ENCODE data around the gene PPP1R37.
"Not testable (repeated sequence)": the region's sequence is repeated elsewhere in the genome, so short reads cannot be mapped to it uniquely, and the experiment has no call there.

PPP1R37 gene

GRCh38 chr19:45097450-45097775, 4.4 kb downstream of the PPP1R37 start:
- DNase-seq: no peak

DNA sequence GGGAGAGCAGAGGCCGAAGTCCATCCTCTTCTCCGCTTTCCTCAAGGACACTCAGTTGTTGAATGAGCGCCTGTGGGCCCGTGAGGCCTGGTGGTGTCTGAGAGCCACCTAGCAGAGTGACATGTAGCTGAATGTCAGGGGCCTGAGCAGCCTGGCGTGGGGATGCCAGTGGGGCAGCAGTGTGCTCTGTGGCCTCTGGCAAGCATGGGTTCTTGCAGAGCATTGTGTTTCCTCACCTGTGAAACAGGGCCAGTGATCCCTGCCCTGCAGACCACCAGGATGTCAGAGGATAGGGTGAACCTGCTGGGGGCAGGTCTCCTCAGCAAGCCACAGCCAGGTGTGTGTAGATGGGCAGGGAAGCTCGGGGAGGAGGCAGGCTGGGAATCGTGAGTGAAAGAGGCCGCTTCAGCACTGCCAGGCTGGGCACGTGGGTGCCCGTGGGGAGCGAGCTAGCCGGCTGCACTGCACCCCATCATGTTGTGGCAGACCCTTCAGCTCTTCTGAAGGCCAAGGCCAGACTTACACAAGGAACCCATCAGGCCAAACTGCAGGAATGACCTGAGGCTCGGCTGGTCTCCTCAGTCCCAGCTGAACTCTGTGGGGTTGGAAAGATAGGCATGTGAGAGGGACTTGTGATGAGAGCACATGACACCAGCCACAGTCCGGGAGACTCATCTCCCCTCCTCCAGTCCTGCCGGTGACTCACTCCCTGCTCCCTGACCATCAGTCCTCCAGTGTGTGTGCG, 5.0 kb downstream of the PPP1R37 start:
- DNase-seq: no peak

GRCh38 chr19:45098521-45099466, 5.8 kb downstream of the PPP1R37 start:
- no peak for DNase-seq

DNA sequence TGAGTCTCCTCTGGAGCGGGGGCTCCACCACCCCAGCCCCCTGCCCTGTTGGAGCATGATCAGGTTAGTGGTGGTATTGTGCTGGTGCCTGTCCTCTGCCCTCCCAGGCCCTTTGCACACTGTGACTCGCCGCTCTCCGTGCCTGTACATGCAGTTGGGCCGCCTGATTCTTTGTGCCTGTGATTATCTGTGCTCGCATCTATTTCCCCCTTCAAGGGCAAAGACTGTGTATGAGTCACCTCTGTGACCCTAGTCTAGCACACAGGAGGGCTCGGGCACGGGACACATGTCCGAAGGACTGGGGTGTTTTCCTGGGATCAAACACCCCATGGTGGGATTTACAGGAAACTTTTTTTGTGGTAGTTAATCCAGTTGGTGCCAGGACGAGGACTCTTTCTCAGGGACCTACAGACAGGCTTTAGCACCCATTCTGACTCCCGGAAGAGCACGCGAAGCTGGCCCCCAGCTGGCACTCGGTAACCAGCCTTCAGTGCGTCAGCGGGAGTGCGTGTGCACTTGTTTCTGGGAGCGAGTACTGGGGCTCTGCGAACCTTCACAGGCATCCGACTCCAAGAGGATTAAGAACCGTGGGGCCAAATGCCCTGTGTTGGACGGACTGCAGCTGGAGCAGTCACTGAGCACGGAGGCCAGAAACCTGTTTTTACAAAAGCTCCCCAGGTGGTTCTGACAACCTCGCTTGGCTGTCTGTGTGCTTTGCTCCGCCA, 6.7 kb downstream of the PPP1R37 start:
- no peak for DNase-seq

GRCh38 chr19:45100201-45100600, 7.2 kb downstream of the PPP1R37 start:
- no peak for DNase-seq

- DNase-seq: no peak
These were observed 7.9 kb downstream of the PPP1R37 start for GRCh38 chr19:45100846-45101252.

- no peak for DNase-seq
These were observed 8.8 kb downstream of the PPP1R37 start for GRCh38 chr19:45101806-45102205.

DNA sequence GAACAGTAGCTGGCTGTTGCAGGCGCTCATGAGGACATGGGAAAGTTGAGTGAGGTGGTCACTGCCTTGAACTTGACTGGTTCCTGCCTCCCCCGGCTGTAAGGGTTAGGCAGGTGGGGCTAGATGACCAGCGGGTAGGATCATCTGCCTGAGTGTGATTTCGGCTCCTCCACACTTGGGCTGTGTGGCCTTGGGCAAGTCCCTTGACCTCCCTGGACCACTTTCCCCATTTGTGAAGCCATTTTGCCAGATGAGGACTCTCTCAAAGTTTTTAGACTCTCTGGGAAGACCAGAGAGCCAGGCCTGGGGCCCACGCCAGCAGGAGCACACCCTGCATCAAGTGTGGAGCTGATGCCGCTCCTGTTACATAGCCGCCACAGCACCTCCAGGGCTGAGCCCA, 9.5 kb downstream of the PPP1R37 start:
- no peak for DNase-seq

GRCh38 chr19:45103156-45103507, 10.2 kb downstream of the PPP1R37 start:
- DNase-seq: no peak

DNA sequence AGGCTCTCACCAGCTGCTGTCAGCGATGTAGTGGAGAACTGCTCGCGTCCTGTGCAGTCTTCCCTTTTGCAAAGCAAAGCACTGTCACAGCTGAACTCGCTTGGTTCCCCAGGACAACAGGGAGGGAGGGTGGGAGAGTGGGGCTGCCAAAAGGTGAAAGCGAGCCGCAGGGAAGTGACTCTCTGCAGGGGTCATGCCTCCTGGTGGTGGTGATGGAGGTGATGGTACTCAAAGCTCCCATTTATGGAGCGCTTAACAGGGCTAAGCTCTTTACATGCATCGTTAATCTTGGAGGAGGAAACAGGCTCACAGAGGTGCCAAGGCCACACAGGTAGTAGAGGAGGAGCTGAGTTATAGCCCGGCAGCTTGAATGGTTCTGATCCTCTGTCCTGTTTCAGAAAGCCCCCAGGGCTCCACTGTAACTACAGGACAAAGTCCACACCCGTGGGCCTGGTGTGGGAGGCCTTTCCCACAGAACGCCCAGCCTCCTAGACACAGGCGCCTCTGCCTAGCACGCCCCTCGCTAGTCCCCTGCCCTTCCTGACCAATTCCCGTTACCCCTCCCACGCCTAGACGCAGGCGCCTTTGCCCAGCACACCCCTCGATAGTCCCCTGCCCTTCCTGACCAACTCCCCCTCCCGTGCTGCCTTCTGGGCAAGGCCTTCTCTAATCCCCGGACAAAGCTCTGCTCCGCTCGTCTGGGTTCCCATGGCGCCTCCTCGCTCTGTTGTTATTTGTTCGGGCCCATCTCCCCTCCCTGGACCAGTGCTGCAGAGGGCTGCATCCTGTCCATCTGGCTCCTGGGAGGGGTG, 10.7 kb downstream of the PPP1R37 start:
- DNase-seq: no peak

- no peak for DNase-seq
These were observed 11.8 kb downstream of the PPP1R37 start for GRCh38 chr19:45104658-45105349.

DNA sequence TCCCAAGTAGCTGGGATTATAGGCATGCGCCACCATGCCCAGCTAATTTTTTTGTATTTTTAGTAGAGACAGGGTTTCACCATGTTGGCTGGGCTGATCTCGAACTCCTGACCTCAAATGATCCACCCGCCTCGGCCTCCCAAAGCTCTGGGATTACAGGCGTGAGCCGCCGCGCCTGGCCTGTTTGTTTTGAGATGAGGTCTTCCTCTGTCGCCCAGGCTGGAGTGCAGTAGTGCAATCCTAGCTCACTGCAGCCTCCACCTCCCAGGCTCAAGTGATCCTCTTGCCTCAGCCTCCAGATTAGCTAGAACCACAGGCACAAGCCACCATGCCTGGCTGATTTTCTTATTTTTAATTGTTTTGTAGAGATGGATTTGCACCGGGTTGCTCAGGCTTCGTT, 13.4 kb downstream of the PPP1R37 start:
- DNase-seq: not testable (repeated sequence)

- DNase-seq: no peak
These were observed 14.7 kb downstream of the PPP1R37 start for GRCh38 chr19:45107621-45108150.

GRCh38 chr19:45110851-45111266, 17.9 kb downstream of the PPP1R37 start:
- DNase-seq: no peak

- no peak for DNase-seq
These were observed 19.3 kb downstream of the PPP1R37 start for GRCh38 chr19:45112111-45112827.

DNA sequence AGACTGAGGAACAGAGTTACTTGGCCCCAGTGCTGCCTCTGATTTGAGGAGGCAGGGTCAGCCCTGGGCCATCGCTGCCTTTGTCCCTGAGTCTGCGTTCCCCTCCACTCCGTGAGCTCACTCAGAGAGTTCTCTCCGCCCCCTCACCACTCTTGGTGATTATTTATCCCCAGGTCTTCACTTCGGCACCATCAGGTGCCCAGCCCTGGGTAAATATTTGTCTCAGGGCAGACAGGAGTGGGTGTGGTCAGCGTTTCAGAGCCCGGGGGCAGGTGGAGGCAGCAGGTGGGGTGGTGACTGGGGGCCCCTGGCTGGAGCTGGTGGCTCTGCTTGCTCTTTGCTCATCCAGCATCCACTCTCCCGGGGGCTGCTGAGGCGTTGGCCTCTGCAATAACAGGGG, 20.6 kb downstream of the PPP1R37 start:
- peak; percentile 99 for DNase-seq

DNA sequence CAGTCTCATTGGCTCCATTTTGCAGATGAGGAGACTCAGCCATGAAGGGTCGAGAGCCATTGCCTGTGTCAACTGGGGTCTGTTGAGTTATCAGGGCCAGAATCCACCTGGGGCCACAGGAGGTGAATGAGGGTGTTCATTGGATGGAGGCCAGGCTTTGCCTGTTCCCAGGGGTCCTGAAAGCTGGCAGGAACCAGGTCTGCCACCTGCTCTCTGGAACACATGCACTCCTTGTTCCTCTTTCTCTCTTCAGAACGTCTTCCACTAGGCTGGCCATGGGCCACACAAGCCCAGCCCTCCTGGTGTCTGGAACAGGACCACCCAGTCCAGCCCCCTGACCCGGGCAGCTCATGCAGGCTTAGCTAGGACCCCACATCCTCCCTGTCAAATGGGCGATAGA, 21.1 kb downstream of the PPP1R37 start:
- DNase-seq: no peak

DNA sequence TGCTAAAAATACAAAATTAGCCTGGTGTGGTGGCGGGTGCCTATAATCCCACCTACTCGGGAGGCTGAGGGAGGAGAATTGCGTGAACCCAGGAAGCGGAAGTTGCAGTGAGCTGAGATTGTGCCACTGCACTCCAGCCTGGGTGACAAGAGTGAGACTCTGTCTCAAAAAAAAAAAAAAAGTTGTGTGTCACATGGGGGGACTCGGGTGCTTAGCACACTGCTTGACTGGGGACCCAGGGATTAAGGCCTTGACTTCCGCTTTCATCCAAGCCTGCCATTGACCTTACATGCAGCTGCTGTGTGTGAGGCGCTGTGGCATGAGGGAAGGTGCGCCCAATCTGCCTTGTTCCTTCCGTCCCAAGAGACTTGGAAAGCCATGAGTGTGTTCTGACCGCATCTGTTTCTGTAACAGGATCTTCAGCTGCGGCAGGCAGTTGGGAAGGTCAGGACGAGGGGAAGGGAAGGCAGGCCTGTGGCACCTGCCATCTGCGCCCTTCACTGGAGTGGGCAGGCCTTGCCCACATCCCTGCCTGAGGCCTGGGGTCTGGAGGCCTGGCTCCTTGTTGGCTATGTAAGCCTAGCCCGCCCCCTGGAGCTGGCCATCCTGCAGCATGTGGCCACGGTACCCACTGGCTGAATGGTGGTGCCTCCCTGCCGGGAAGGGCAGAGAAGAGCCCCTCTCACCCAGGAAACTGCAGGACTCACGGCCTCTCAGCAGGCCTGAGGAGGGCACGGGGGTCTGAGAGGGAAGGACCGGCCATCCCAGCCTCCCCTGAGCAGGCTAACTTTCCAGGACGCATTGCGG, 23.0 kb downstream of the PPP1R37 start:
- no peak for DNase-seq

DNA sequence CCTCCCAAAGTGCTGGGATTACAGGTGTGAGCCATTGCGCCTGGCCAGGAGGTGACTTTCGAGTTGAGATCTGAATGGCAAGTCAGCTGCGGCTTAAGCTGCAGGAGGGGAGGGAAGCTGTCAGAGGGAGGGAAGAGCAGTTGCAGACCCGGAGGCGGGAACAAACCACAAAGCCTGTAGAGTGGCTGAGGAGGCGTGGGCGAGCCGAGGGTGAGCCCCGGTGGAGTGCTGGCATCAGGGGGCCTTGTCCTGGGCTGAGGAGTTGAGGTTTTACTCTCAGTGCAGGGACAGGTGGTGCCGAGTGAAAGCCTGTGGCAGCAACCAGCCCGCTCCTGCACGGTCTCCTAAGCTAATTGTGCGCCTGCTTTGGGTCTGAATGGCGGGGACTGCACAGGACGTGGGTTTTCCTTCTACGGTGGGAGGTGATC, 24.2 kb downstream of the PPP1R37 start:
- no peak for DNase-seq

DNA sequence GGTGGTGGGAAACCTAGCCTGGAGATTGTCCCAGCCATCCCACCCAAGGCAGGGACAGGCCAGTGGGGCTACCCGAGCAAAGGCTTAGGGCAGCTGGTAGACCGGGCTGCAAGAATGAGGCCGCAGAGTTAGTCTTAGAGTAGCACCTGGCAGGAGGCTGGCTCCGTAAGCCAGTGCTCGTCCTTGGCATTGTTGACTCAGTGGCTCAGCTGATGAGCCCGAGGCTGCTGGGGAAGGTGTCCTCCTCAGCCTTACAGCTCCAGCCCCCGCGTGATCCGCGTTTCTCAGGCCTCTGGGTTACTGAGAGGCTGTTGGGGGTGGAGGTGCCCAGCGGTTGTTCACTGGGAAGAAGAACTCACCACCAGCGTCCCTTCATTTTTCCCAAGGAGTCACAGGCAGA, 24.7 kb downstream of the PPP1R37 start:
- no peak for DNase-seq
